Measurements from ENCODE around the gene TSPAN5. TPM values are rescaled to one million over a fixed set of nuclear protein-coding genes. Genes with fewer than 3 reads are reported as not detected.

The TSPAN5 gene
- total and polyA plus RNA-seq, 9 of the 15 experiments (the other 6 are each of a cell fraction or from before 2014, with no cell fraction given): 0.58 to 6.6 (median 0.73) TPM

- no peak for ATAC-seq
- H3K9me3 ChIP-seq (replicated peaks; ENCODE audit: control insufficient read depth, insufficient read depth, low read depth, low read length): no peaks in the 10 kb centered on the region
- BruUV-seq (replicated peaks): no TSS peak
- peaks cover 8 to 16% of the 10 kb centered on the region in 2 experiments for H3K4me1 ChIP-seq (replicated peaks in 1 of 2; ENCODE audit: control insufficient read depth in 2 of 2, insufficient read depth in 2 of 2, low read length in 2 of 2)
- ChIA-PET CTCF (ENCODE audit: low intra/inter-chr PET ratio) (no interaction called here), POLR2A (no interaction called here)
- DNase-seq (ENCODE audit: extremely low read depth in 1 of 4, low spot score in 3 of 4): no peak
- no peaks in the 10 kb centered on the region for H3K36me3 ChIP-seq (ENCODE audit: control insufficient read depth, insufficient read depth, low read length)
- no peak overlapping the region for H3K9ac ChIP-seq (ENCODE audit: insufficient read depth in 1 of 2, low read depth in 2 of 2, low read length in 2 of 2)
- intact Hi-C loops (cut with micrococcal nuclease): no loop called here
- 8% methylated on average over 6 of the region's 6 CpGs for WGBS (ENCODE audit: insufficient coverage, low coverage, missing lambda C conversion rate)
- peaks cover 24 to 39% of the 10 kb centered on the region in 2 experiments for H3K27me3 ChIP-seq (ENCODE audit: control insufficient read depth in 2 of 2, insufficient read depth in 2 of 2, low read length in 2 of 2)
- FAIRE-seq: no peak
- 0 out of 2 replicates have a peak overlapping the region, but pooled peaks have one; percentile 81 for H2AFZ ChIP-seq (ENCODE audit: low read depth, low read length)
- H3K27ac ChIP-seq (ENCODE audit: extremely low read depth, low read depth, low read length): no peak overlapping the region
- no peak overlapping the region for H3K4me2 ChIP-seq (ENCODE audit: insufficient read depth, low read length)
- TF ChIP-seq EZH2 (IDR thresholded peaks at IDR 0.05; ENCODE audit: borderline replicate concordance, low read depth, low read length) (0 out of 2 replicates have a peak, but pooled peaks have one; percentile 7), MCM3 (IDR thresholded peaks at IDR 0.05) (no peak)
- no peaks in the 10 kb centered on the region for H3K9me1 ChIP-seq (ENCODE audit: control insufficient read depth, insufficient read depth, low read length)
- no peaks in the 10 kb centered on the region for H3K79me2 ChIP-seq (ENCODE audit: control insufficient read depth, insufficient read depth, low read length)
- peaks cover 4% of the 10 kb centered on the region; the same call in 1 of the 2 replicates for H4K20me1 ChIP-seq (replicated peaks; ENCODE audit: control insufficient read depth, insufficient read depth, low read length)
- H3K4me3 ChIP-seq: no peak overlapping the region
- in situ Hi-C loops (cut with MboI): no loop called here
Observed at GRCh38 chr4:98656886-98657285, 1.5 kb downstream of the TSPAN5 start.

- Histone ChIP-seq H3K36me3 (ENCODE audit: control insufficient read depth, insufficient read depth, low read length) (no peaks in the 10 kb centered on the region), H3K79me2 (ENCODE audit: control insufficient read depth, insufficient read depth, low read length) (no peaks in the 10 kb centered on the region), H3K4me2 (ENCODE audit: insufficient read depth, low read length) (no peak overlapping the region), H3K27me3 (ENCODE audit: control insufficient read depth in 2 of 2, insufficient read depth in 2 of 2, low read length in 2 of 2) (peaks cover 24 to 39% of the 10 kb centered on the region in 2 experiments), H3K4me1 (replicated peaks in 1 of 2; ENCODE audit: control insufficient read depth in 2 of 2, insufficient read depth in 2 of 2, low read length in 2 of 2) (peaks cover 8 to 16% of the 10 kb centered on the region in 2 experiments), H4K20me1 (replicated peaks; ENCODE audit: control insufficient read depth, insufficient read depth, low read length) (peaks cover 4% of the 10 kb centered on the region; the same call in 1 of the 2 replicates), H3K9ac (ENCODE audit: insufficient read depth in 1 of 2, low read depth in 2 of 2, low read length in 2 of 2) (no peak overlapping the region), H3K27ac (ENCODE audit: extremely low read depth, low read depth, low read length) (no peak overlapping the region), H3K4me3 (no peak overlapping the region), H3K9me3 (replicated peaks; ENCODE audit: control insufficient read depth, insufficient read depth, low read depth, low read length) (no peaks in the 10 kb centered on the region), H3K9me1 (ENCODE audit: control insufficient read depth, insufficient read depth, low read length) (no peaks in the 10 kb centered on the region), H2AFZ (ENCODE audit: low read depth, low read length) (no peak overlapping the region)
- intact Hi-C loops (cut with micrococcal nuclease): no loop called here
- ChIA-PET POLR2A (no interaction called here), CTCF (ENCODE audit: low intra/inter-chr PET ratio) (no interaction called here)
- BruUV-seq (replicated peaks): no TSS peak
- FAIRE-seq (no peak), DNase-seq (ENCODE audit: extremely low read depth in 1 of 4, low spot score in 3 of 4) (no peak), ATAC-seq (no peak)
- in situ Hi-C loops (cut with MboI): no loop called here
- WGBS (ENCODE audit: insufficient coverage, low coverage, missing lambda C conversion rate): 14% methylated on average over 5 of the region's 5 CpGs
- TF ChIP-seq SMARCC2 (IDR thresholded peaks at IDR 0.05; ENCODE audit: low read depth) (no peak), BHLHE40 (IDR thresholded peaks at IDR 0.05; ENCODE audit: low read length) (no peak), HEY1 (CRISPR knock-in tag; IDR thresholded peaks at IDR 0.05; ENCODE audit: borderline replicate concordance) (no peak), ZBTB34 (CRISPR knock-in tag; IDR thresholded peaks at IDR 0.05) (no peak), ZNF277 (CRISPR knock-in tag; IDR thresholded peaks at IDR 0.05; ENCODE audit: borderline replicate concordance) (no peak), RBM22 (IDR thresholded peaks at IDR 0.05; ENCODE audit: low read depth, low read length, poor library complexity, severe bottlenecking) (no peak), POLR2AphosphoS5 (IDR thresholded peaks at IDR 0.05; ENCODE audit: control insufficient read depth, insufficient read depth, low read depth, low read length) (no peak), ZNF518B (CRISPR knock-in tag; IDR thresholded peaks at IDR 0.05) (no peak)
Observed at GRCh38 chr4:98656443-98656842, 2.0 kb downstream of the TSPAN5 start.

All from K562 (cell line).